ENCODE measurements around the gene HMCN1.

DNA sequence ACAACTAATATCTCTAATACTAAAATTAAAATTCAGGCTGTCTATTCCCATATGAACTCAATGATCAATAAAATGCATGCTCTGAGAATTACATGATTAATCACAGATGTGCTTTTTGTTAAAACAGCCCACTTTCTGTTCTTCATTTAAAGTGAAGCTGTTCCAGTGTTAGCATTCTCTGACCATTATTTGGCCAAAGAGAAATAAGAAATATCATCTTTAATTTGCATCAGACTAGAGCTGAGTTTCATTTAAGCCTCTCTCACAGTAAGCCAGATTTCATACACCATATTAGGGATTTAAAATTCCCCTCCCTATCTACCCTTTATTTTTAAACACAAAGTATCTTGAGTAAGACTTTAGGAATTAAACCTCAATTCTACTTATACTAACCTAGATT lies 379.3 kb downstream of the HMCN1 start:
- TF ChIP-seq, protein P1, sequence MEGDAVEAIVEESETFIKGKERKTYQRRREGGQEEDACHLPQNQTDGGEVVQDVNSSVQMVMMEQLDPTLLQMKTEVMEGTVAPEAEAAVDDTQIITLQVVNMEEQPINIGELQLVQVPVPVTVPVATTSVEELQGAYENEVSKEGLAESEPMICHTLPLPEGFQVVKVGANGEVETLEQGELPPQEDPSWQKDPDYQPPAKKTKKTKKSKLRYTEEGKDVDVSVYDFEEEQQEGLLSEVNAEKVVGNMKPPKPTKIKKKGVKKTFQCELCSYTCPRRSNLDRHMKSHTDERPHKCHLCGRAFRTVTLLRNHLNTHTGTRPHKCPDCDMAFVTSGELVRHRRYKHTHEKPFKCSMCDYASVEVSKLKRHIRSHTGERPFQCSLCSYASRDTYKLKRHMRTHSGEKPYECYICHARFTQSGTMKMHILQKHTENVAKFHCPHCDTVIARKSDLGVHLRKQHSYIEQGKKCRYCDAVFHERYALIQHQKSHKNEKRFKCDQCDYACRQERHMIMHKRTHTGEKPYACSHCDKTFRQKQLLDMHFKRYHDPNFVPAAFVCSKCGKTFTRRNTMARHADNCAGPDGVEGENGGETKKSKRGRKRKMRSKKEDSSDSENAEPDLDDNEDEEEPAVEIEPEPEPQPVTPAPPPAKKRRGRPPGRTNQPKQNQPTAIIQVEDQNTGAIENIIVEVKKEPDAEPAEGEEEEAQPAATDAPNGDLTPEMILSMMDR (IDR thresholded peaks at IDR 0.05) = no peak
- no peak for TF ChIP-seq POLR2A (IDR thresholded peaks at IDR 0.05)
- TF ChIP-seq EP300 (IDR thresholded peaks at IDR 0.05) = no peak
